ENCODE data around the gene LY9. TPM values are rescaled to one million over a fixed set of nuclear protein-coding genes. Genes with fewer than 3 reads are reported as not detected.
A peak's percentile ranks its signal among the peaks of the same experiment; 100 is the strongest.

LY9 gene
- total RNA-seq, 6 donors from 2014 or later = 0.78 to 6.7 (median 2.3) TPM

- Histone ChIP-seq H3K4me3 (no peak overlapping the region), H3K27me3 (no peaks in the 10 kb centered on the region), H3K27ac (no peak overlapping the region), H3K9me3 (no peaks in the 10 kb centered on the region), H3K36me3 (no peaks in the 10 kb centered on the region), H3K4me1 (peaks cover 0 to 23% (median 6%) of the 10 kb centered on the region in 4 donors)
- ATAC-seq (ENCODE audit: low FRiP score in 2 of 2) (peak; percentile 45 to 49), DNase-seq (peak in 1 of 2 donors; percentile 48)
- TF ChIP-seq, protein P1, sequence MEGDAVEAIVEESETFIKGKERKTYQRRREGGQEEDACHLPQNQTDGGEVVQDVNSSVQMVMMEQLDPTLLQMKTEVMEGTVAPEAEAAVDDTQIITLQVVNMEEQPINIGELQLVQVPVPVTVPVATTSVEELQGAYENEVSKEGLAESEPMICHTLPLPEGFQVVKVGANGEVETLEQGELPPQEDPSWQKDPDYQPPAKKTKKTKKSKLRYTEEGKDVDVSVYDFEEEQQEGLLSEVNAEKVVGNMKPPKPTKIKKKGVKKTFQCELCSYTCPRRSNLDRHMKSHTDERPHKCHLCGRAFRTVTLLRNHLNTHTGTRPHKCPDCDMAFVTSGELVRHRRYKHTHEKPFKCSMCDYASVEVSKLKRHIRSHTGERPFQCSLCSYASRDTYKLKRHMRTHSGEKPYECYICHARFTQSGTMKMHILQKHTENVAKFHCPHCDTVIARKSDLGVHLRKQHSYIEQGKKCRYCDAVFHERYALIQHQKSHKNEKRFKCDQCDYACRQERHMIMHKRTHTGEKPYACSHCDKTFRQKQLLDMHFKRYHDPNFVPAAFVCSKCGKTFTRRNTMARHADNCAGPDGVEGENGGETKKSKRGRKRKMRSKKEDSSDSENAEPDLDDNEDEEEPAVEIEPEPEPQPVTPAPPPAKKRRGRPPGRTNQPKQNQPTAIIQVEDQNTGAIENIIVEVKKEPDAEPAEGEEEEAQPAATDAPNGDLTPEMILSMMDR (IDR thresholded peaks at IDR 0.05) = peak; percentile 34 to 72 (median 50)
- TF ChIP-seq POLR2A (IDR thresholded peaks at IDR 0.05) = no peak
- WGBS, 2 donors = 63 to 64% methylated on average over 7 of the region's 7 CpGs
Measured at GRCh38 chr1:160777486-160778089, 18.4 kb upstream of the LY9 start.

- no peak for ATAC-seq (ENCODE audit: low FRiP score in 2 of 2)
- no peaks in the 10 kb centered on the region for H3K27me3 ChIP-seq
- peaks cover 0 to 26% (median 6%) of the 10 kb centered on the region in 4 donors for H3K4me1 ChIP-seq
- TF ChIP-seq EP300 (IDR thresholded peaks at IDR 0.05) (no peak), POLR2A (IDR thresholded peaks at IDR 0.05) (no peak), POLR2AphosphoS5 (IDR thresholded peaks at IDR 0.05) (no peak)
- TF ChIP-seq, protein P1 (IDR thresholded peaks at IDR 0.05) = no peak
- H3K9me3 ChIP-seq = no peaks in the 10 kb centered on the region
- H3K4me3 ChIP-seq = no peak overlapping the region
- no peak for DNase-seq
- no peaks in the 10 kb centered on the region for H3K36me3 ChIP-seq
- H3K27ac ChIP-seq = no peak overlapping the region
- 92 to 95% methylated on average over 6 of the region's 6 CpGs for WGBS, 2 donors
Measured at GRCh38 chr1:160778976-160779375, 17.0 kb upstream of the LY9 start.

DNA sequence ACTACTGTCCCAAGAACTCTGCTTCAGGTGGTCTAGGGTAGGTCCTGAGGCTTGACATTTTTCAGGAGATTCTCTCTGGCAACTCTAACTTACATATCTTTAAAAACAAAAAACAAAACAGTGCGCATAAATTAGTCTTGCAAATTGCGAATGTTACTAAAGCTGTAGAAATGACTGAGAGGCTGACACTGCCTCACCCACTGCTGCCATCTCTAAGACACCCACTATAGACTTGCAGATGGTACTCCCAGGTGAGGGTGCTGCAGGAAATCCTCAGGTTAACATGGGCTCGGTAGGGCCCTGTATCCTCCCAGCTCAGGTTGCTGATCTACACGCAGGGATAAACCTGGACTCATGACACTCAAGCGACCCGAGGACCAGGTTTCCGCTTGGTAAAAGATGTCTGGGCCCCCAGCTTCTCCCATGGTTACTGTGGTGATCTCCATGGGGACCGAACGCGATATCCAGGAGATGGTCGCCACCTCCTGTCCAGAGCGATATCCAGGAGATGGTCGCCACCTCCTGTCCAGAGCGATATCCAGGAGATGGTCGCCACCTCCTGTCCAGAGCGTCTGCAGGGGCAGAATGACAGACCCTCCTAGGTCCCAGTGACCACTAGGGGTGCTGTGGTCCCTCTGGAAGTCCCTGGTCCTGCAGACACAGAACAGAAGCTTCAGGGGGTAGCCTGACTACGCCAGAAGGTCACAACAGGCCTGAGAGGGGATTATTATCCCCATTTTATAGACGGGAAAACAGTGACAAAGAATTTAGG is 16.2 kb upstream of the LY9 start:
- Histone ChIP-seq H3K9me3 (no peaks in the 10 kb centered on the region), H3K4me3 (no peak overlapping the region), H3K36me3 (no peaks in the 10 kb centered on the region), H3K4me1 (peaks cover 0 to 26% (median 6%) of the 10 kb centered on the region in 4 donors), H3K27ac (peak overlapping the region in 2 of 4 donors; percentile 30 to 65), H3K27me3 (no peaks in the 10 kb centered on the region)
- no peak for ATAC-seq (ENCODE audit: low FRiP score in 2 of 2)
- TF ChIP-seq POLR2AphosphoS5 (IDR thresholded peaks at IDR 0.05) = no peak
- TF ChIP-seq, protein P1 (IDR thresholded peaks at IDR 0.05) = peak in 3 of 6 experiments; percentile 21 to 22 (median 22)
- WGBS, 2 donors = 84 to 92% methylated on average over 5 to 18 of the region's 18 CpGs
- DNase-seq = no peak

GRCh38 chr1:160780398-160780755 is 15.6 kb upstream of the LY9 start:
- Histone ChIP-seq H3K4me3 (no peak overlapping the region), H3K4me1 (peaks cover 0 to 26% (median 6%) of the 10 kb centered on the region in 4 donors), H3K27ac (peak overlapping the region in 2 of 4 donors; percentile 30 to 65), H3K9me3 (no peaks in the 10 kb centered on the region), H3K36me3 (no peaks in the 10 kb centered on the region), H3K27me3 (no peaks in the 10 kb centered on the region)
- DNase-seq = no peak
- ATAC-seq (ENCODE audit: low FRiP score in 2 of 2) = no peak
- 58 to 67% methylated on average over 2 of the region's 2 CpGs for WGBS, 2 donors
- TF ChIP-seq EP300 (IDR thresholded peaks at IDR 0.05) (no peak), POLR2A (IDR thresholded peaks at IDR 0.05) (no peak), POLR2AphosphoS5 (IDR thresholded peaks at IDR 0.05) (no peak)
- TF ChIP-seq, protein P1 (IDR thresholded peaks at IDR 0.05) = no peak

Data from upper lobe of left lung (tissue), 6 donors.